ENCODE results near the gene NIPBL.
"Not testable (repeated sequence)": the region's sequence is repeated elsewhere in the genome, so short reads cannot be mapped to it uniquely, and the experiment has no call there.

Gene NIPBL

GRCh38 chr5:37071901-37072581 lies 195.5 kb downstream of the NIPBL start:
- no peak overlapping the region for H2AFZ ChIP-seq
- TF ChIP-seq CTCF (IDR thresholded peaks at IDR 0.05), result no peak
- H3K4me3 ChIP-seq (ENCODE audit: low read depth, low read length), result no peak overlapping the region
- H3K4me2 ChIP-seq (ENCODE audit: low read length), result no peak overlapping the region
- no peaks in the 10 kb centered on the region for H3K27me3 ChIP-seq (ENCODE audit: control insufficient read depth, insufficient read depth, low read length)
- H3K4me1 ChIP-seq, result no peaks in the 10 kb centered on the region
- no peaks in the 10 kb centered on the region for H3K36me3 ChIP-seq (ENCODE audit: control insufficient read depth, insufficient read depth, low read length)
- H3K9ac ChIP-seq, result no peak overlapping the region
- H3K79me2 ChIP-seq, result no peaks in the 10 kb centered on the region
- H3K27ac ChIP-seq, result no peak overlapping the region
- H3K9me3 ChIP-seq (ENCODE audit: control insufficient read depth, low read length), result no peaks in the 10 kb centered on the region

- Histone ChIP-seq H2AFZ (no peak overlapping the region), H3K4me2 (ENCODE audit: low read length) (no peak overlapping the region), H3K36me3 (ENCODE audit: control insufficient read depth, insufficient read depth, low read length) (no peaks in the 10 kb centered on the region), H3K9me3 (ENCODE audit: control insufficient read depth, low read length) (no peaks in the 10 kb centered on the region), H3K9ac (no peak overlapping the region), H3K4me3 (ENCODE audit: low read depth, low read length) (no peak overlapping the region), H3K79me2 (no peaks in the 10 kb centered on the region), H3K4me1 (no peaks in the 10 kb centered on the region), H3K27ac (no peak overlapping the region), H3K27me3 (ENCODE audit: control insufficient read depth, insufficient read depth, low read length) (no peaks in the 10 kb centered on the region)
- no peak for TF ChIP-seq CTCF (IDR thresholded peaks at IDR 0.05)
These were observed 198.9 kb downstream of the NIPBL start for GRCh38 chr5:37075399-37075950.

- Histone ChIP-seq H2AFZ (no peak overlapping the region), H3K9ac (no peak overlapping the region), H3K27ac (no peak overlapping the region), H3K9me3 (ENCODE audit: control insufficient read depth, low read length) (no peaks in the 10 kb centered on the region), H3K4me3 (ENCODE audit: low read depth, low read length) (no peak overlapping the region), H3K4me2 (ENCODE audit: low read length) (no peak overlapping the region), H3K4me1 (no peaks in the 10 kb centered on the region), H3K36me3 (ENCODE audit: control insufficient read depth, insufficient read depth, low read length) (no peaks in the 10 kb centered on the region), H3K27me3 (ENCODE audit: control insufficient read depth, insufficient read depth, low read length) (no peaks in the 10 kb centered on the region), H3K79me2 (no peaks in the 10 kb centered on the region)
- TF ChIP-seq CTCF (IDR thresholded peaks at IDR 0.05), result no peak
These were observed 200.6 kb downstream of the NIPBL start for GRCh38 chr5:37077146-37077545.

GRCh38 chr5:37080697-37081096 lies 204.1 kb downstream of the NIPBL start:
- Histone ChIP-seq H3K27me3 (ENCODE audit: control insufficient read depth, insufficient read depth, low read length) (no peaks in the 10 kb centered on the region), H3K36me3 (ENCODE audit: control insufficient read depth, insufficient read depth, low read length) (no peaks in the 10 kb centered on the region), H3K27ac (no peak overlapping the region), H3K79me2 (no peaks in the 10 kb centered on the region), H2AFZ (no peak overlapping the region), H3K9ac (no peak overlapping the region), H3K9me3 (ENCODE audit: control insufficient read depth, low read length) (no peaks in the 10 kb centered on the region), H3K4me1 (no peaks in the 10 kb centered on the region), H3K4me2 (ENCODE audit: low read length) (no peak overlapping the region), H3K4me3 (ENCODE audit: low read depth, low read length) (no peak overlapping the region)
- no peak for TF ChIP-seq CTCF (IDR thresholded peaks at IDR 0.05)

- H3K36me3 ChIP-seq (ENCODE audit: control insufficient read depth, insufficient read depth, low read length); H3K4me1 ChIP-seq: not testable (repeated sequence)
These were observed 206.4 kb downstream of the NIPBL start for GRCh38 chr5:37082977-37083376.

GRCh38 chr5:37086026-37086425 lies 209.5 kb downstream of the NIPBL start:
- H3K9me3 ChIP-seq (ENCODE audit: control insufficient read depth, low read length); H2AFZ ChIP-seq; H3K79me2 ChIP-seq; H3K4me2 ChIP-seq (ENCODE audit: low read length); H3K27me3 ChIP-seq (ENCODE audit: control insufficient read depth, insufficient read depth, low read length); H3K27ac ChIP-seq; H3K4me3 ChIP-seq (ENCODE audit: low read depth, low read length); H3K36me3 ChIP-seq (ENCODE audit: control insufficient read depth, insufficient read depth, low read length); H3K9ac ChIP-seq; H3K4me1 ChIP-seq: not testable (repeated sequence)

More at GRCh38 chr5:37082977-37083376, 206.4 kb downstream of the NIPBL start:
- H3K27ac ChIP-seq; H3K4me3 ChIP-seq (ENCODE audit: low read depth, low read length); H3K9ac ChIP-seq; H2AFZ ChIP-seq; H3K9me3 ChIP-seq (ENCODE audit: control insufficient read depth, low read length); H3K4me2 ChIP-seq (ENCODE audit: low read length); H3K27me3 ChIP-seq (ENCODE audit: control insufficient read depth, insufficient read depth, low read length); H3K79me2 ChIP-seq: not testable (repeated sequence)

Data from parathyroid adenoma (tissue), 2 donors.